ENCODE results near the gene RPS6KC1. TPM values are rescaled to one million over a fixed set of nuclear protein-coding genes. Genes with fewer than 3 reads are reported as not detected.
"Not testable (repeated sequence)": the region's sequence is repeated elsewhere in the genome, so short reads cannot be mapped to it uniquely, and the experiment has no call there.

Gene RPS6KC1
- total RNA-seq, 1 experiment from 2014 or later = 16.9 TPM

DNA sequence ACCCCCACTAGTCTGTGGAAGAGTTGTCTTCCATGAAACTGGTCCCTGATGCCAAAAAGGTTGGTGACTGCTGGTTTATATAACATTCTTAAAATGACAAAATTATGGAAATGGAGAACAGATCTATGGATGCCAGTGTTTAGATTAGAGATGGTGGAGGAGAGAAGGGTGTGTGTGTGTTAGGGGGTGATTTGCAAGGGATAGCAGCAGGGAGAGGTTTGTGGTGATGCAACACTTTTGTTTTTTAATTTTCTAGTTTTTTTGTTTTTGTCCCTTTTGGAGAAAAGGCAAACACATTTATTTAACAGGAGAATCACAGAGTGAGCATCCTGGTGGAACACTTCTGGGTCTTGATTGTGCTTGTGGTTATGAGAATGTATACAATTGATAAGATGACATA is 143.8 kb downstream of the RPS6KC1 start:
- no peak overlapping the region for H3K9ac ChIP-seq (ENCODE audit: extremely low read depth, insufficient read length, low read length)
- H3K56ac ChIP-seq (ENCODE audit: insufficient read length, low read depth, low read length) = no peak overlapping the region
- Mint-ChIP-seq H3K4me3 (no peak overlapping the region), H3K9me3 (peaks cover 12 to 13% of the 10 kb centered on the region in 2 experiments; a peak in 4 of 5 replicates), H3K4me1 (peaks cover 2 to 4% of the 10 kb centered on the region in 2 experiments; a peak in 2 of 4 replicates), H3K36me3 (ENCODE audit: insufficient read depth in 1 of 3, low read depth in 3 of 3) (peaks cover 17 to 27% (median 23%) of the 10 kb centered on the region in 3 experiments), H3K27ac (no peak overlapping the region), H3K27me3 (ENCODE audit: low read depth) (no peaks in the 10 kb centered on the region)
- H3K79me2 ChIP-seq (ENCODE audit: insufficient read depth, low read length) = no peaks in the 10 kb centered on the region
- no peaks in the 10 kb centered on the region for H3K9me3 ChIP-seq (ENCODE audit: control insufficient read depth, low read depth, low read length)
- H4K8ac ChIP-seq (replicated peaks; ENCODE audit: insufficient read length, low read depth, low read length) = no peak overlapping the region
- H4K5ac ChIP-seq (ENCODE audit: insufficient read length, low read depth, low read length) = no peak overlapping the region
- no peak overlapping the region for H3T11ph ChIP-seq (ENCODE audit: low read length)
- H3K23me2 ChIP-seq (ENCODE audit: insufficient read length, low read depth, low read length, poor library complexity, severe bottlenecking) = no peaks in the 10 kb centered on the region
- H3K4ac ChIP-seq (ENCODE audit: low read depth, low read length) = no peak overlapping the region
- H3K4me2 ChIP-seq (ENCODE audit: insufficient read depth, insufficient read length, low read length) = no peak overlapping the region
- DNase-seq = no peak
- no peaks in the 10 kb centered on the region for H3K4me1 ChIP-seq (ENCODE audit: insufficient read depth, low read length)
- no peak overlapping the region for H2BK20ac ChIP-seq (ENCODE audit: low read depth, low read length, poor library complexity, severe bottlenecking)
- H3K27ac ChIP-seq (ENCODE audit: insufficient read length, low read depth, low read length) = no peak overlapping the region
- H3K23ac ChIP-seq (ENCODE audit: insufficient read length, low read depth, low read length) = no peak overlapping the region
- no peak overlapping the region for H2BK5ac ChIP-seq (ENCODE audit: insufficient read length, low read length)
- TF ChIP-seq, protein P1, sequence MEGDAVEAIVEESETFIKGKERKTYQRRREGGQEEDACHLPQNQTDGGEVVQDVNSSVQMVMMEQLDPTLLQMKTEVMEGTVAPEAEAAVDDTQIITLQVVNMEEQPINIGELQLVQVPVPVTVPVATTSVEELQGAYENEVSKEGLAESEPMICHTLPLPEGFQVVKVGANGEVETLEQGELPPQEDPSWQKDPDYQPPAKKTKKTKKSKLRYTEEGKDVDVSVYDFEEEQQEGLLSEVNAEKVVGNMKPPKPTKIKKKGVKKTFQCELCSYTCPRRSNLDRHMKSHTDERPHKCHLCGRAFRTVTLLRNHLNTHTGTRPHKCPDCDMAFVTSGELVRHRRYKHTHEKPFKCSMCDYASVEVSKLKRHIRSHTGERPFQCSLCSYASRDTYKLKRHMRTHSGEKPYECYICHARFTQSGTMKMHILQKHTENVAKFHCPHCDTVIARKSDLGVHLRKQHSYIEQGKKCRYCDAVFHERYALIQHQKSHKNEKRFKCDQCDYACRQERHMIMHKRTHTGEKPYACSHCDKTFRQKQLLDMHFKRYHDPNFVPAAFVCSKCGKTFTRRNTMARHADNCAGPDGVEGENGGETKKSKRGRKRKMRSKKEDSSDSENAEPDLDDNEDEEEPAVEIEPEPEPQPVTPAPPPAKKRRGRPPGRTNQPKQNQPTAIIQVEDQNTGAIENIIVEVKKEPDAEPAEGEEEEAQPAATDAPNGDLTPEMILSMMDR (conservative IDR thresholded peaks at IDR 0.05) = no peak
- no peak overlapping the region for H2AFZ ChIP-seq (ENCODE audit: low read length)
- no peaks in the 10 kb centered on the region for H3K27me3 ChIP-seq (ENCODE audit: insufficient read depth, low read length)
- no peak overlapping the region for H3K18ac ChIP-seq (ENCODE audit: insufficient read length, low read depth, low read length)
- no peak overlapping the region for H4K91ac ChIP-seq (ENCODE audit: insufficient read length, low read depth, low read length)
- H2BK12ac ChIP-seq (ENCODE audit: insufficient read length, low read depth, low read length) = no peak overlapping the region
- H2AK5ac ChIP-seq (ENCODE audit: insufficient read length, low read length) = no peak overlapping the region
- H2BK120ac ChIP-seq (ENCODE audit: low read depth, low read length, poor library complexity, severe bottlenecking) = no peak overlapping the region
- no peak overlapping the region for H3K14ac ChIP-seq (ENCODE audit: insufficient read depth, low read length)
- no peak overlapping the region for H2BK15ac ChIP-seq (ENCODE audit: low read depth, low read length)
- H4K20me1 ChIP-seq (ENCODE audit: control insufficient read depth, insufficient read depth, insufficient read length) = no peaks in the 10 kb centered on the region
- H3K79me1 ChIP-seq (ENCODE audit: insufficient read depth, low read depth, low read length, poor library complexity, severe bottlenecking) = no peaks in the 10 kb centered on the region

DNA sequence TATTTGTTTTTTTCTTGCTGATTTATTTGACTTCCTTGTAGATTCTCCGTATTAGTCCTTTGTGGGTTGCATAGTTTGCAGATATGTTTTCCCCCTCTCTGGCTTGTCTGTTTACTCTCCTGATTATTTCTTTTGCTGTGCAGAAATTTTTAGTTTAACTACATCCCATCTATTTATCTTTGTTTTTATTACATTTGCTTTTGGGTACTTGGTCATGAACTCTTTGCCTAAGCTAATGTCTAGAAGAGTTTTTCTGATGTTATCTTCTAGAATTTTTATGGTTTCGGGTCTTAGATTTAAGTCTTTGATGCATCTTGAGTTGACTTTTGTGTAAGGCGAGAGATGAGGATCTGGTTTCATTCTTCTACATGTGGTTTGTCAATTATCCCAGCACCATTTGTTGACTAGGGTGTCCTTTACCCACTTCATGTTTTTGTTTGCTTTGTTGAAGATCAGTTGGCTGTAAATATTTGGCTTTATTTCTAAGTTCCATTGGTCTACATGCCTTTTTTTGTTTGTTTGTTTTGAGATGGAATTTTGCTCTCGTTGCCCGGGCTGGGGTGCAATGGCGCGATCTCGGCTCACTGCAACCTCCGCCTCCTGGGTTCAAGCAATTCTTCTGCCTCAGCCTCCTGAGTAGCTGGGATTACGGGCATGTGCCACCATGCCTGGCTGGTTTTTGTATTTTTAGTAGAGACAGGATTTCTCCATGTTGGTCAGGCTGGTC is 145.4 kb downstream of the RPS6KC1 start:
- WGBS (ENCODE audit: extremely low coverage, insufficient read length, low lambda C conversion rate) = no CpG with 5 or more reads among the region's 10 CpGs
- peaks cover 12 to 16% of the 10 kb centered on the region in 2 experiments; a peak in 4 of 5 replicates for H3K9me3 Mint-ChIP-seq

More for the DNA sequence above, 145.4 kb downstream of the RPS6KC1 start:
- H3K27ac Mint-ChIP-seq; H3K27ac ChIP-seq (ENCODE audit: insufficient read length, low read depth, low read length); H3K9me3 ChIP-seq (ENCODE audit: control insufficient read depth, low read depth, low read length); H3T11ph ChIP-seq (ENCODE audit: low read length); H3K4me2 ChIP-seq (ENCODE audit: insufficient read depth, insufficient read length, low read length); H3K56ac ChIP-seq (ENCODE audit: insufficient read length, low read depth, low read length); H2BK15ac ChIP-seq (ENCODE audit: low read depth, low read length); H2AFZ ChIP-seq (ENCODE audit: low read length); H3K4me1 ChIP-seq (ENCODE audit: insufficient read depth, low read length); H3K18ac ChIP-seq (ENCODE audit: insufficient read length, low read depth, low read length); H2BK120ac ChIP-seq (ENCODE audit: low read depth, low read length, poor library complexity, severe bottlenecking); H2BK5ac ChIP-seq (ENCODE audit: insufficient read length, low read length); H2BK12ac ChIP-seq (ENCODE audit: insufficient read length, low read depth, low read length); H3K79me1 ChIP-seq (ENCODE audit: insufficient read depth, low read depth, low read length, poor library complexity, severe bottlenecking); H4K5ac ChIP-seq (ENCODE audit: insufficient read length, low read depth, low read length); H3K14ac ChIP-seq (ENCODE audit: insufficient read depth, low read length); DNase-seq; H3K4ac ChIP-seq (ENCODE audit: low read depth, low read length); H3K79me2 ChIP-seq (ENCODE audit: insufficient read depth, low read length); H3K4me1 Mint-ChIP-seq; H4K8ac ChIP-seq (replicated peaks; ENCODE audit: insufficient read length, low read depth, low read length); H3K9ac ChIP-seq (ENCODE audit: extremely low read depth, insufficient read length, low read length); H3K23me2 ChIP-seq (ENCODE audit: insufficient read length, low read depth, low read length, poor library complexity, severe bottlenecking); H3K27me3 Mint-ChIP-seq (ENCODE audit: low read depth); H3K27me3 ChIP-seq (ENCODE audit: insufficient read depth, low read length); H4K20me1 ChIP-seq (ENCODE audit: control insufficient read depth, insufficient read depth, insufficient read length); H3K23ac ChIP-seq (ENCODE audit: insufficient read length, low read depth, low read length); H2AK5ac ChIP-seq (ENCODE audit: insufficient read length, low read length); H2BK20ac ChIP-seq (ENCODE audit: low read depth, low read length, poor library complexity, severe bottlenecking); H3K4me3 Mint-ChIP-seq; H4K91ac ChIP-seq (ENCODE audit: insufficient read length, low read depth, low read length): not testable (repeated sequence)
- H3K36me3 Mint-ChIP-seq (ENCODE audit: insufficient read depth in 1 of 3, low read depth in 3 of 3) = peaks cover 20 to 26% (median 21%) of the 10 kb centered on the region in 3 experiments

All from H9 (cell line).